ENCODE measurements around the gene RANBP10. TPM values are rescaled to one million over a fixed set of nuclear protein-coding genes. Genes with fewer than 3 reads are reported as not detected.

Gene RANBP10
- total and polyA plus RNA-seq, 10 of the 15 experiments (the other 5 are each of a cell fraction or from before 2014, with no cell fraction given), result 1.2 to 20.4 (median 10.8) TPM

DNA sequence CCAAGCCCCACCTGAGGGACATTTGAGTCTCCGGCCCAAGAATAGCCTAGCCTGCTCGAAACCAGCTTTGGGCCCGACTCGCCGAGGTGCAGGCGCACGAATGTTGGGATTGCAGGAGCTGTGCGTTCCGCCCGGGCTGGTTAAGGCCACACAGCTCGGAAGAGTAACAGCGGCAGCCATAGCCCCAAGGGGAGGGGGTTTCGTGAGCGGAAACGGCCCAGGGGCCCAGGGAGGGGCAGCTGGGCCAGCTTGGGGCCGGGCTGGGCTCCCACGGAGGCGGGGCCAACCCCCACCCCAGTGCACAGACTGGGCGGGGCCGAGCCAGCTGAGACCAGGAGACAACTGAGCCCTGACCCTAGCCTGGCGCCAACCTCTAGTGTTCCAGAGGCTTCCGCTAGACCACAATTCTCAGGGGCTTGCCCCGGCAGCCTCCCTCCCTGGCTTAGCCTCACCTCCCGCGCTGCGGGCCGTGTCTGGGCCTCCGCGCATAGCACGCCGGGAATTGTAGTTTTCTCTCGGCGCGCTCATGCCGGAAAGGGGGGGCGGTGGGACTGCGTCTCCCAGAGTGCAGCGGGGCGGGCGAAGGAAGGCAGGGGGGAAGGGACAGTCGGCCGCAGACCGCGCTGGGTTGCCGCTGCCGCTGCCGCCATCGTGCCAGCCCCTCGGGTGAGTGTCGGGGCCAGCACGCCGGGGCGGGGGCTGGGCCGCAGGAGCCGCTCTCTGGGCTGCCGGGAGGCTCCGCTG is 40.1 kb upstream of the RANBP10 start, which contains the start of gene NUTF2:
Gene NUTF2, plus strand, starts transcription at position 614 of the 744 bp plus-strand sequence. CDS start 18,198 bp downstream, outside the sequence.
- POLR2A ChIA-PET, result interaction anchor here (0.7 to 3.3 kb wide), 10 partner anchors 9 to 186 kb away, joined by 3 to 29 read pairs (median 4); partner anchors contain the start of genes ACD, EDC4, RANBP10 and TSNAXIP1
- Histone ChIP-seq H3K9me3 (replicated peaks; ENCODE audit: control insufficient read depth, insufficient read depth, low read length) (no peaks in the 10 kb centered on the region), H3K9ac (ENCODE audit: control insufficient read depth, insufficient read depth, low read length) (peak within 1 kb of the TSS; percentile 77), H2AFZ (ENCODE audit: control insufficient read depth, low read depth, low read length) (peak within 1 kb of the TSS; percentile 93), H3K79me2 (ENCODE audit: control insufficient read depth, insufficient read depth, low read length) (peaks cover 62% of the 10 kb centered on the region), H3K4me2 (ENCODE audit: control insufficient read depth, insufficient read depth) (peak within 1 kb of the TSS; percentile 90), H3K4me1 (ENCODE audit: control insufficient read depth, insufficient read depth, low read length) (peaks cover 28% of the 10 kb centered on the region), H3K36me3 (ENCODE audit: control insufficient read depth in 2 of 2, insufficient read depth in 2 of 2, low read length in 1 of 2) (peaks cover 0 to 7% of the 10 kb centered on the region in 2 experiments; a peak in 2 of 4 replicates), H3K27ac (ENCODE audit: control insufficient read depth, insufficient read depth) (peak within 1 kb of the TSS; percentile 81), H4K20me1 (ENCODE audit: control insufficient read depth, insufficient read depth) (no peaks in the 10 kb centered on the region), H3K27me3 (replicated peaks in 1 of 2; ENCODE audit: control insufficient read depth in 2 of 2, insufficient read depth in 2 of 2, low read length in 1 of 2) (no peaks in the 10 kb centered on the region), H3K4me3 (peak within 1 kb of the TSS; percentile 84)
- intact Hi-C loops (cut with micrococcal nuclease; ENCODE audit: unreplicated experiment), result loop anchor here (1.0 to 2.0 kb wide), 3 partner anchors 27 to 284 kb away; partner anchors contain the start of genes CTCF, EDC4 and PSMB10
- WGBS (ENCODE audit: insufficient coverage, insufficient replicate concordance, low lambda C conversion rate, missing lambda C conversion rate), result 0% methylated on average over 31 of the region's 57 CpGs
- CTCF ChIA-PET, result interaction anchor here (0.7 to 2.8 kb wide), 6 partner anchors 12 to 195 kb away, joined by 3 to 24 read pairs (median 4); no protein-coding TSS in a partner anchor
- peak; percentile 85 for DNase-seq (ENCODE audit: low read depth, low spot score)
- SMC1A ChIA-PET (ENCODE audit: uncharacterized antibody, unreplicated experiment), result interaction anchor here (0.9 to 1.9 kb wide), 6 partner anchors 10 to 90 kb away, joined by 3 to 8 read pairs (median 4); partner anchors contain the start of genes EDC4 and PSMB10
- peak; percentile 72 for FAIRE-seq
- BruUV-seq (replicated peaks), result no TSS peak
- ATAC-seq, result peak; percentile 75
- in situ Hi-C loops (cut with MboI), result no loop called here
- RAD21 ChIA-PET (ENCODE audit: unreplicated experiment), result interaction anchor here (0.7 to 1.4 kb wide), 5 partner anchors 37 to 238 kb away, joined by 3 to 4 read pairs (median 3); partner anchors contain the start of genes NFATC3, RANBP10 and TSNAXIP1
- peak; percentile 82 for TF ChIP-seq CHD2 (IDR thresholded peaks at IDR 0.05; ENCODE audit: borderline replicate concordance, low read depth, low read length)
- TF ChIP-seq, protein P1, sequence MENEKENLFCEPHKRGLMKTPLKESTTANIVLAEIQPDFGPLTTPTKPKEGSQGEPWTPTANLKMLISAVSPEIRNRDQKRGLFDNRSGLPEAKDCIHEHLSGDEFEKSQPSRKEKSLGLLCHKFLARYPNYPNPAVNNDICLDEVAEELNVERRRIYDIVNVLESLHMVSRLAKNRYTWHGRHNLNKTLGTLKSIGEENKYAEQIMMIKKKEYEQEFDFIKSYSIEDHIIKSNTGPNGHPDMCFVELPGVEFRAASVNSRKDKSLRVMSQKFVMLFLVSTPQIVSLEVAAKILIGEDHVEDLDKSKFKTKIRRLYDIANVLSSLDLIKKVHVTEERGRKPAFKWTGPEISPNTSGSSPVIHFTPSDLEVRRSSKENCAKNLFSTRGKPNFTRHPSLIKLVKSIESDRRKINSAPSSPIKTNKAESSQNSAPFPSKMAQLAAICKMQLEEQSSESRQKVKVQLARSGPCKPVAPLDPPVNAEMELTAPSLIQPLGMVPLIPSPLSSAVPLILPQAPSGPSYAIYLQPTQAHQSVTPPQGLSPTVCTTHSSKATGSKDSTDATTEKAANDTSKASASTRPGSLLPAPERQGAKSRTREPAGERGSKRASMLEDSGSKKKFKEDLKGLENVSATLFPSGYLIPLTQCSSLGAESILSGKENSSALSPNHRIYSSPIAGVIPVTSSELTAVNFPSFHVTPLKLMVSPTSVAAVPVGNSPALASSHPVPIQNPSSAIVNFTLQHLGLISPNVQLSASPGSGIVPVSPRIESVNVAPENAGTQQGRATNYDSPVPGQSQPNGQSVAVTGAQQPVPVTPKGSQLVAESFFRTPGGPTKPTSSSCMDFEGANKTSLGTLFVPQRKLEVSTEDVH (IDR thresholded peaks at IDR 0.05; ENCODE audit: low read depth, partially characterized antibody), result peak; percentile 52
- peak; percentile 11; the same call in 1 of the 2 replicates for TF ChIP-seq BACH1 (IDR thresholded peaks at IDR 0.05; ENCODE audit: borderline replicate concordance)
- TF ChIP-seq PML (IDR thresholded peaks at IDR 0.05; ENCODE audit: low read length), result peak; percentile 83; the same call in 1 of the 2 replicates
- peak; percentile 70 for TF ChIP-seq SP1 (IDR thresholded peaks at IDR 0.05; ENCODE audit: low read depth, low read length)
- TF ChIP-seq NR2F1 (conservative IDR thresholded peaks at IDR 0.05), result peak; percentile 90
- no peak; the same call in 1 of the 2 replicates for TF ChIP-seq SMAD5 (IDR thresholded peaks at IDR 0.05; ENCODE audit: low read depth)
- TF ChIP-seq EED (IDR thresholded peaks at IDR 0.05; ENCODE audit: low read depth), result peak; percentile 77
- peak; percentile 84 for TF ChIP-seq SREBF1 (IDR thresholded peaks at IDR 0.05; ENCODE audit: low read length)
- TF ChIP-seq EGR1 (IDR thresholded peaks at IDR 0.05; ENCODE audit: borderline replicate concordance in 1 of 2, low read depth in 2 of 2, low read length in 2 of 2), result peak in 1 of 2 experiments; percentile 87; a peak in 2 of 3 replicates
- TF ChIP-seq, protein P2, sequence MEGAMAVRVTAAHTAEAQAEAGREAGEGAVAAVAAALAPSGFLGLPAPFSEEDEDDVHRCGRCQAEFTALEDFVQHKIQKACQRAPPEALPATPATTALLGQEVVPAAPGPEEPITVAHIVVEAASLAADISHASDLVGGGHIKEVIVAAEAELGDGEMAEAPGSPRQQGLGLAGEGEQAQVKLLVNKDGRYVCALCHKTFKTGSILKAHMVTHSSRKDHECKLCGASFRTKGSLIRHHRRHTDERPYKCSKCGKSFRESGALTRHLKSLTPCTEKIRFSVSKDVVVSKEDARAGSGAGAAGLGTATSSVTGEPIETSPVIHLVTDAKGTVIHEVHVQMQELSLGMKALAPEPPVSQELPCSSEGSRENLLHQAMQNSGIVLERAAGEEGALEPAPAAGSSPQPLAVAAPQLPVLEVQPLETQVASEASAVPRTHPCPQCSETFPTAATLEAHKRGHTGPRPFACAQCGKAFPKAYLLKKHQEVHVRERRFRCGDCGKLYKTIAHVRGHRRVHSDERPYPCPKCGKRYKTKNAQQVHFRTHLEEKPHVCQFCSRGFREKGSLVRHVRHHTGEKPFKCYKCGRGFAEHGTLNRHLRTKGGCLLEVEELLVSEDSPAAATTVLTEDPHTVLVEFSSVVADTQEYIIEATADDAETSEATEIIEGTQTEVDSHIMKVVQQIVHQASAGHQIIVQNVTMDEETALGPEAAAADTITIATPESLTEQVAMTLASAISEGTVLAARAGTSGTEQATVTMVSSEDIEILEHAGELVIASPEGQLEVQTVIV (IDR thresholded peaks at IDR 0.05; ENCODE audit: borderline replicate concordance, partially characterized antibody), result peak; percentile 73
- no peak for TF ChIP-seq BCL11A (IDR thresholded peaks at IDR 0.05; ENCODE audit: low read depth, low read length)
- no peak; the same call in 1 of the 2 replicates for TF ChIP-seq MTA3 (IDR thresholded peaks at IDR 0.05; ENCODE audit: borderline replicate concordance, low read length)
- TF ChIP-seq ESRRA (IDR thresholded peaks at IDR 0.05; ENCODE audit: low read length), result peak; percentile 18; the same call in 1 of the 2 replicates
- TF ChIP-seq KLF5 (IDR thresholded peaks at IDR 0.05; ENCODE audit: partially characterized antibody), result peak; percentile 74
- peak; percentile 68; the same call in 1 of the 2 replicates for TF ChIP-seq TAF1 (IDR thresholded peaks at IDR 0.05; ENCODE audit: borderline replicate concordance, low read depth, low read length)
- TF ChIP-seq EP300 (IDR thresholded peaks at IDR 0.05; ENCODE audit: borderline replicate concordance in 1 of 2, control insufficient read depth in 1 of 2, low read depth in 2 of 2, low read length in 2 of 2), result peak in 1 of 2 experiments; percentile 10; a peak in 1 of 4 replicates
- peak; percentile 53; the same call in 1 of the 2 replicates for TF ChIP-seq STAT1 (conservative IDR thresholded peaks at IDR 0.05)
